GM18867 (cell line): ENCODE data around the gene ETS2.
A peak's percentile ranks its signal among the peaks of the same experiment; 100 is the strongest.
"Not testable (repeated sequence)": the region's sequence is repeated elsewhere in the genome, so short reads cannot be mapped to it uniquely, and the experiment has no call there.

Experiments
- ATAC-seq: cut with Tn5 transposase; IDR thresholded peaks from one replicate; pipeline ENCODE4 v1.9.1; 2021; ENCODE audit warnings: mild to moderate bottlenecking, moderate library complexity; ENCODE audit not compliant: unreplicated experiment

ETS2 gene

DNA sequence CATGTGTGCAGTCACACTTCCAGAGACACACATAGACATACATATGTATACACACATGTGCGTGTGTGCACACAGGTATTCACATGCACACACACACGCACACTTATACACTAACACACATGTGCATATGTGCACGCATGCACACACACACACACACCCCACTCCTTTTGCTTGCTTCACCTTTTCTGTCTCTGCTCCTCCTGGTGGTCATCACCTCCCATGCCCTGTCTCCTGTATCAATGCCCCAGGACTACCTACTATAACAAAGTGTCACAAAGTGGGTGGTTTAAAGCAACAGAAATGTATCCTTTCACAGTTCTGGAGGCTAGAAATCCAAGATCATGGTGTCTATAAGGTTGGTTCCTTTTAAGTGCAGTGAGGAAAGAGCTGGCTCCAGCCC lies 27.4 kb downstream of the ETS2 start:
- no peak for ATAC-seq

DNA sequence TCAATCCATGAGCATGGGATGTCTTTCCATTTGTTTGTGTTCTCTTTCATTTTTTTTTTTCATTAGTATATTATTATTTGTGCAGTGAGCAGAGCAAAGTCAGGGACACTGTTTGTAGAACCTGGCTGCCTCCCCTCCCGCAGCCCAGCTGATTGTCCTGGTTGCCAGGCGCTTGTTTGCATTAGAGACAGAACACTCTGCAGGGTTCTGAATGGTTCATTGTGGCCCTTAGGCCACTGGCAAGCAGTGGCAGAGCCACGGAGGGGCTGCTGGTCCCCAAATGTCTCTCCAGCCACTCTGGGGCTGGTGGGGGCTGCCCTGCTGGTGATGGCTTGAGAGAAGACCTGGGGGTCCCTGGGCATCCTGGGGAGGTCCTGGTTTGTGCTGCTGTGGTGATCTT lies 29.0 kb downstream of the ETS2 start:
- ATAC-seq: no peak

- ATAC-seq: no peak
These were observed 32.2 kb downstream of the ETS2 start for GRCh38 chr21:38837806-38838461.

- no peak for ATAC-seq
These were observed 33.0 kb downstream of the ETS2 start for GRCh38 chr21:38838598-38839327.

- no peak for ATAC-seq
These were observed 33.9 kb downstream of the ETS2 start for GRCh38 chr21:38839328-38840286.

DNA sequence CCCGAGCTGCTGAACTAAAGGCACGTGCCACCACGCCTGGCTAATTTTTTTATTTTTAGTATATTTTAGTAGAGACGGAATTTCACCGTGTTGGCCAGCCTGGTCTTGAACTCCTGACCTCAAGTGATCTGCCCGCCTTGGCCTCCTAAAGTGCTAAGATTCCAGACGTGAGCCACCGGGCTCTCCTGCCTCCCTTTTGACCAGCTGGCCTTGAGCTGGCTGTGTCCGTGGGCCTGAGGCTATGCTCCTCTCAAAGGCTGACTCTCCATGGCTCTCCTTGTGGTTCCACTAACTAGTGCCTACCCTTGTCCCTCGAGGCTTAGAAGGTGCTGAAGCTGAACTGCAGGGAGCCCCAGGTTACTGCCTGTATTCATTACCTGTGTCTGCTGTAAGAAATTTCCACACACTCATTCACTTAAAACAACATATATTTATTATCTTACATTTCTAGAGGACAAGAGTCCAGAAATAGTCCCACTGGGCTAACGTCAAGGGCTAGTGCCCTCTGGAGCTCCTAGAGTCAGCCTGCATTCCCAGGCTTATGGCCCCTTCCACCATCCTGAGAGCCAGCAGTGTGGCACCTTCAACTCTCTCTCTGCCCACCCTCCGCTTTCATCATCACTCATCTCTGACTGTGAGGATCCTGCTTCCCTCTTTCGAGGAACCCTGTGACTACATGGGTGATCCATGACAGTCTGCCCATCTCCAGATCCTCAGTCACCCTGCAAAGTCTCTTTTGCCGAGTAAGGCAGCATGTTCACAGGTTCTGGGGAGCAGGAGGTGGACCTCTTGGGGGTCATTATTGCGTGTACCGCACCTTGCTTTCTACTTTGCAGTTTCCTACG lies 34.9 kb downstream of the ETS2 start:
- ATAC-seq: no peak

DNA sequence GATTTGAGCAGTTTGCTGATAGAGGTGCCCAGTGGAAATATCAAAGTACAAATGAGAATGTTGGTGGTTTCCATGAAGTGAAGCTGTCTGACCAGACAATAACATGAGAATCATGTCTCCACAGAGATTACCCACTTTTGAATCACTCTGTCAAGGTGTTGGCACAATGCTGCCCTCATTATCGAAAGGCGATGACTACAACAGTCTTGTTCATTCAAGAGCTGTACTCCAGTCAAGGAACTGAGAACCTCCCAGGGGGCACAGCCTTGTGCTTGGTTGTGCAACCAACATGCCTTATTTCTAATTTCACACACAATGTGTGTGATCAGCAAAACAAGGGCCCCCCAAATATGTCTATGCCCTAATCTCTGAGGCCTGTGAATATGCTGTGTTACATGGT lies 35.7 kb downstream of the ETS2 start:
- no peak for ATAC-seq

GRCh38 chr21:38842079-38842478 lies 36.4 kb downstream of the ETS2 start:
- no peak for ATAC-seq

GRCh38 chr21:38843379-38843778 lies 37.6 kb downstream of the ETS2 start:
- no peak for ATAC-seq

DNA sequence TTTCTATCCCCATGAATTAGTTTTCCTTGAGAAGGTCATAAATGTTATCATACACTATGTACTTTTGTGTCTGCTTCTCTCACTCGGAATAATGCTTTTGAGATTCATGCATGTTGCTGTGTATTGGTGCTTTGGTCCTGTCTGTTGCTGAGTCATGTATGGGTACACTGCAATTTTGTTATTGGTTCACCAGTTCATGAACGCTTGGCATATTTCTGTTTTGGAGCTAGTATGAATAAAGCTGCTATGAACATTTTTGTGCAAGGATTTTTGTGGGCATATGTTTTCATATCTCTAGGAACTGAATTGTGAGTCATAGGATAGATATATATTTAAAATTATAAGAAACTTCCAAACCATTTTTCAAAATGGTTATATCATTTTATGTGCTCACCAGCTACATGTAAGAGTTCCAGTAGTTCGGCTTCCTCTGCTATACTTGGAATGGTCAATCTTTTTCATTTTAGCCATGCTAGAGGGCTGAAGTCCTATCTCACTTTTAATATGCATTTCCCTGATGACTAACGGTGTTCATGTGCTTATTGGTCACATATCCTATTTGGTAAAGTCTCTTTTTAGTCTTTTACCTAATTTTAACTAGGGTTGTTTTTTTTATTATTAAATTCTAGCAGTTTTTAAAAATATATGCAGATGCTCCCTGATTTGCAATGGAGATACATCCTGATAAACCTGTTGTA lies 38.2 kb downstream of the ETS2 start:
- no peak for ATAC-seq

- not testable (repeated sequence) for ATAC-seq
These were observed 39.6 kb downstream of the ETS2 start for GRCh38 chr21:38845374-38845773.

- no peak for ATAC-seq
These were observed 41.8 kb downstream of the ETS2 start for GRCh38 chr21:38847556-38847955.

GRCh38 chr21:38848187-38848609 lies 42.5 kb downstream of the ETS2 start:
- no peak for ATAC-seq

GRCh38 chr21:38849776-38850175 lies 44.0 kb downstream of the ETS2 start:
- no peak for ATAC-seq

DNA sequence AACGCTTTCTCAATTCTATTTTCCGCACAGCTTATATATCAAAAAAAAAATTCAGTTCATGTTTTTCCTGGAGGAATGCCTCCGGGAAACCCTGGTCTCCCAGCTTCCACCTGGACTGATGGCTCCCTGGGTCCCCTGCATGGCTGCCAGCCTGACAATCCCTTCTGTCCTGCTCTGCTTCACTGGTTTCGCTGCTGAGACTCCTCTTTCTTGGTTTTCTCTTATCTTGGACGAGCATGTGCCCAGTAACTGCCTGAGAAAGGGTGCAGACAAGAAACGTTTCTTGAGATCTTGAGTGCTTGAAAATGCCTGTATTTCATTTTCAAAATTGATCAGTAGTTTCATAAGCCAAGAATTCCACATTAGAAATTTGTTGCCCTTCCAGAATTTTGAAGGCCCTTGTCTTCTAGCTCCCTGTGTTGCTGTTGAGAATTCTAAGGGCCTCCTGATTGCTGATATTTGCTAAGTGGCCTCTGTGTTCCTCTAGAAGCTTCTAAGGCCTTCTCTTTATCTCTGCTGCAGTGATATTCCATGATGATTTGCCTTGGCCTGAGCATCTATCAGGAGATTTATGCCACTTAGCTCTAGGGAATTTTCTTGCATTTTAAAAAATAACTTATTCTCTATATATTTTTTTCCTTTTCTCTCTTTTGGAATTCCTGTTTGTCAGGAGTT lies 44.7 kb downstream of the ETS2 start:
- no peak for ATAC-seq

GRCh38 chr21:38851101-38851500 lies 45.4 kb downstream of the ETS2 start:
- no peak for ATAC-seq

- no peak for ATAC-seq
These were observed 46.5 kb downstream of the ETS2 start for GRCh38 chr21:38852278-38852677.

DNA sequence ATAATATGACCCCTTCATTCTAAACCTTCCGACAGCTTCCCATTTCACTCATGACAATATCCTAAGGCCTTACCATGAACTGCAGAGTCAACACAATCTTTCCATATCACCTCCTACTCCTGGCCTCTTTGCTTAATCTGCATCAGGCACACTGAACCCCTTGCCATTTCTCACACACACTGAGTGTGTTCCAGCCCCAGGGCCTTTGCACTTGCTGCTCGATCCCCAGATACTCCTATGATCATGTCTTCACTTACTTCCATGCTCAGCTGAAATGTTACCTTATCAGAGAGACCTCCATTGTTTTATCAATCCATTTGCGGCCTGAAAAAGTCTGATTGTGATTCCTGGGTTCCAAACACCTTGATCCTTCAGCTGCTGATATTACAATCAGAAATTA lies 47.0 kb downstream of the ETS2 start:
- no peak for ATAC-seq

GRCh38 chr21:38853421-38853919 lies 47.7 kb downstream of the ETS2 start:
- ATAC-seq: peak; percentile 73
